A549 (cell line): ENCODE data around the gene PRUNE2. TPM values are rescaled to one million over a fixed set of nuclear protein-coding genes. Genes with fewer than 3 reads are reported as not detected.

Experiments
- ATAC-seq, 2 experiments: fragments of 200-7000 bp in 1 of 2; fragments of >200 bp in 1 of 2; cut with Nextera tagmentation in 1 of 2; cut with Tn5 transposase in 1 of 2; 3 replicates each; pipeline versions ENCODE4 v1.8.0 to v1.9.1; 2018 to 2020; ENCODE audit warnings: mild to moderate bottlenecking in 1 of 2, moderate library complexity in 1 of 2
- CTCF ChIA-PET: fragments of 300-600 bp; sonication (Branson Sonifier 250); formaldehyde crosslinking; extraction: SDS; loops from one replicate; lab custom pipeline; 2021; ENCODE audit warnings: antibody characterized with exemption, inconsistent platforms; lab: Yijun Ruan, JAX
- POLR2A ChIA-PET: fragments of 350-600 bp; formaldehyde crosslinking; extraction: SDS; loops from one replicate; lab custom pipeline; 2021; ENCODE audit warnings: antibody characterized with exemption, inconsistent platforms; lab: Yijun Ruan, JAX
- DNase-seq, 2 experiments: peaks; one replicate each; pipeline versions ENCODE4 v3.0.0 to v3.0.0-alpha.2; 2011 to 2016; ENCODE audit warnings: low read depth in 1 of 2, low spot score in 1 of 2
- FAIRE-seq: peaks from 2 replicates; lab custom pipeline; 2011; peaks lifted over from hg19 to GRCh38; lab: Jason Lieb, UNC
- H3K27ac ChIP-seq, 2 experiments: fragments of >200 bp; sonication (Bioruptor Twin); formaldehyde crosslinking; 3 replicates each; pipeline ENCODE4 v1.5.1; 2016 to 2017
- H3K4me1 ChIP-seq: fragments of >200 bp; sonication (Bioruptor Twin); formaldehyde crosslinking; 3 replicates; pipeline ENCODE4 v1.6.1; 2016
- H3K4me2 ChIP-seq: fragments of >200 bp; sonication (Bioruptor Twin); formaldehyde crosslinking; 3 replicates; pipeline ENCODE4 v1.6.1; 2016
- H3K4me3 ChIP-seq: fragments of >200 bp; sonication (Bioruptor Twin); formaldehyde crosslinking; 3 replicates; pipeline ENCODE4 v1.5.1; 2016
- H3K9me3 ChIP-seq: fragments of >200 bp; sonication (Bioruptor Twin); formaldehyde crosslinking; 3 replicates; pipeline ENCODE4 v1.6.1; 2016
- CEBPB ChIP-seq, 2 experiments: fragments of >200 bp in 1 of 2; sonication (Bioruptor Twin) in 1 of 2; formaldehyde crosslinking in 1 of 2; IDR thresholded peaks; 2 replicates each; pipeline ENCODE4 v1.6.1; 2012 to 2016
- CHD2 ChIP-seq: fragments of 150-350 bp; IDR thresholded peaks from 2 replicates; pipeline ENCODE4 v1.6.1; 2014; ENCODE audit warnings: low read length; ENCODE audit not compliant: partially characterized antibody
- CHD4 ChIP-seq: fragments of 200-600 bp; sonication (generic); IDR thresholded peaks from 2 replicates; pipeline ENCODE4 v1.6.1; 2016; ENCODE audit warnings: antibody characterized with exemption, mild to moderate bottlenecking, borderline replicate concordance
- FOSB ChIP-seq: fragments of 250-450 bp; sonication (Bioruptor Pico); IDR thresholded peaks from 2 replicates; pipeline ENCODE4 v1.5.0; 2020; ENCODE audit warnings: mild to moderate bottlenecking, moderate library complexity
- FOSL2 ChIP-seq, 2 experiments: fragments of 450-650 bp in 1 of 2; fragments of >200 bp in 1 of 2; sonication (Bioruptor Twin) in 1 of 2; formaldehyde crosslinking; IDR thresholded peaks; 2 replicates each; pipeline versions ENCODE4 v1.5.0 to v1.6.1; 2016 to 2020; ENCODE audit warnings: mild to moderate bottlenecking in 1 of 2, moderate library complexity in 1 of 2
- HOXA7 ChIP-seq: fragments of 250-450 bp; sonication (Bioruptor Pico); IDR thresholded peaks from 2 replicates; pipeline ENCODE4 v1.5.0; 2020; ENCODE audit warnings: mild to moderate bottlenecking, moderate library complexity
- KDM1A ChIP-seq: fragments of 200-600 bp; sonication (generic); IDR thresholded peaks from 2 replicates; pipeline ENCODE4 v1.6.1; 2016; ENCODE audit warnings: low read depth, mild to moderate bottlenecking
- KDM5A ChIP-seq: fragments of 200-600 bp; sonication (generic); IDR thresholded peaks from 2 replicates; pipeline ENCODE4 v1.6.1; 2016; ENCODE audit warnings: antibody characterized with exemption, mild to moderate bottlenecking
- NFE2L2 ChIP-seq: fragments of 150-350 bp; conservative IDR thresholded peaks from 2 replicates; pipeline ENCODE4 v1.6.1; 2014; ENCODE audit warnings: low read length
- RCOR1 ChIP-seq: fragments of 150-350 bp; IDR thresholded peaks from 2 replicates; pipeline ENCODE4 v1.6.1; 2014; ENCODE audit warnings: antibody characterized with exemption, low read length, low read depth
- RFX5 ChIP-seq: fragments of 450-650 bp; IDR thresholded peaks from 2 replicates; pipeline ENCODE4 v1.7.1; 2014; ENCODE audit warnings: antibody characterized with exemption, mild to moderate bottlenecking, moderate library complexity
- USF2 ChIP-seq: fragments of 450-650 bp; IDR thresholded peaks from 2 replicates; pipeline ENCODE4 v1.6.1; 2014; ENCODE audit warnings: antibody characterized with exemption
- WGBS: methylation state at CpG from one replicate; pipeline ENCODE4 v1.1.6; 2017; ENCODE audit errors: missing lambda C conversion rate; 5-methylcytosine and 5-hydroxymethylcytosine counted together
- polyA plus RNA-seq, 4 experiments: library from polyadenylated mRNA; depleted of rRNA in 3 of 4; stranded (reverse); fragments of >200 nt; fragmentation: RNase III in 1 of 4; extraction: RNeasy Plus Mini Kit Qiagen cat#74134 plus additional on column Dnase treatment in 1 of 4; gene quantifications; 2 replicates in 3 of 4; 3 replicates in 1 of 4; pipeline ENCODE4 v1.2.3, GENCODE V29; 2011 to 2017
- TF ChIP-seq, protein P1 (sequence below): fragments of 200-600 bp; sonication (generic); IDR thresholded peaks from 2 replicates; pipeline ENCODE4 v1.6.1; 2016; ENCODE audit warnings: antibody characterized with exemption, mild to moderate bottlenecking, moderate library complexity
- TF ChIP-seq, protein P2 (sequence below): fragments of >200 bp; sonication (Bioruptor Twin); formaldehyde crosslinking; IDR thresholded peaks from 2 replicates; pipeline ENCODE4 v1.6.1; 2016

Gene PRUNE2
- polyA plus RNA-seq, 2 of the 4 experiments (the other 2 are of a cell fraction), result 0.04 TPM; not detected in 1

DNA sequence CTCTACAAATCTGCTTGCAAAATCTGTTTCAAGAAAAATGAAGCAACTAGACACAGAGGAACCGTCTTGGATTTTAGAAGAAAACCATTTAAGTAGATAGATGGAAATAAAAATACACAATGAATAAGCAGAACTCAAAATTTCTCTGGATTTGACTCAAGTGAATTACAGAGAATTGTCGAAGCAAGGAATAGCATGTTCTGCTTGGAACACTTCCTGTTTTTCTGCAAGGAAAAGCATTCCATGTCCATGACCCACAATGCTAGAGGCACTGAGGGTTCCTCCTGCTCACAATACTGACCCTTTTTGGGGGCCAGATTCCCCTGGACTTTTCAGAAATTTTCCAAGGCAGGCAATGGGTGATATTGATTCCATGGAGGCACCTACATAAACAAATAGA lies 29.8 kb downstream of the PRUNE2 start:
- Histone ChIP-seq H3K4me1 (peaks cover 17% of the 10 kb centered on the region; the same call in 2 of the 3 replicates), H3K4me2 (0 out of 3 replicates have a peak overlapping the region, but pooled peaks have one; percentile 2), H3K4me3 (no peak overlapping the region), H3K9me3 (no peaks in the 10 kb centered on the region), H3K27ac (no peak overlapping the region; a peak in 1 of 6 replicates)
- POLR2A ChIA-PET, result no interaction called here
- 63% methylated on average over 2 of the region's 2 CpGs for WGBS
- CTCF ChIA-PET, result no interaction called here
- no peak for ATAC-seq
- FAIRE-seq, result no peak
- TF ChIP-seq CHD2, result no peak
- DNase-seq, result no peak

- 53% methylated on average over 2 of the region's 2 CpGs for WGBS
- Histone ChIP-seq H3K27ac (no peak overlapping the region), H3K4me2 (no peak overlapping the region), H3K4me1 (peaks cover 10% of the 10 kb centered on the region; the same call in 2 of the 3 replicates), H3K9me3 (no peaks in the 10 kb centered on the region), H3K4me3 (no peak overlapping the region)
- ChIA-PET CTCF (interaction anchor here (0.6 kb wide), 1 partner anchor 1247 kb away, joined by 3 read pairs; no protein-coding TSS in a partner anchor), POLR2A (no interaction called here)
- FAIRE-seq (no peak), ATAC-seq (no peak), DNase-seq (no peak)
- TF ChIP-seq HOXA7 (CRISPR knock-in tag) (no peak), NFE2L2 (no peak), FOSL2 (IDR thresholded peaks at IDR 0.05) (no peak), FOSL2 (CRISPR knock-in tag; IDR thresholded peaks at IDR 0.05) (no peak), FOSB (CRISPR knock-in tag) (no peak), USF2 (no peak), CEBPB (IDR thresholded peaks at IDR 0.05) (no peak), RFX5 (no peak), CHD4 (no peak), KDM5A (no peak), RCOR1 (no peak)
- TF ChIP-seq, protein P1, sequence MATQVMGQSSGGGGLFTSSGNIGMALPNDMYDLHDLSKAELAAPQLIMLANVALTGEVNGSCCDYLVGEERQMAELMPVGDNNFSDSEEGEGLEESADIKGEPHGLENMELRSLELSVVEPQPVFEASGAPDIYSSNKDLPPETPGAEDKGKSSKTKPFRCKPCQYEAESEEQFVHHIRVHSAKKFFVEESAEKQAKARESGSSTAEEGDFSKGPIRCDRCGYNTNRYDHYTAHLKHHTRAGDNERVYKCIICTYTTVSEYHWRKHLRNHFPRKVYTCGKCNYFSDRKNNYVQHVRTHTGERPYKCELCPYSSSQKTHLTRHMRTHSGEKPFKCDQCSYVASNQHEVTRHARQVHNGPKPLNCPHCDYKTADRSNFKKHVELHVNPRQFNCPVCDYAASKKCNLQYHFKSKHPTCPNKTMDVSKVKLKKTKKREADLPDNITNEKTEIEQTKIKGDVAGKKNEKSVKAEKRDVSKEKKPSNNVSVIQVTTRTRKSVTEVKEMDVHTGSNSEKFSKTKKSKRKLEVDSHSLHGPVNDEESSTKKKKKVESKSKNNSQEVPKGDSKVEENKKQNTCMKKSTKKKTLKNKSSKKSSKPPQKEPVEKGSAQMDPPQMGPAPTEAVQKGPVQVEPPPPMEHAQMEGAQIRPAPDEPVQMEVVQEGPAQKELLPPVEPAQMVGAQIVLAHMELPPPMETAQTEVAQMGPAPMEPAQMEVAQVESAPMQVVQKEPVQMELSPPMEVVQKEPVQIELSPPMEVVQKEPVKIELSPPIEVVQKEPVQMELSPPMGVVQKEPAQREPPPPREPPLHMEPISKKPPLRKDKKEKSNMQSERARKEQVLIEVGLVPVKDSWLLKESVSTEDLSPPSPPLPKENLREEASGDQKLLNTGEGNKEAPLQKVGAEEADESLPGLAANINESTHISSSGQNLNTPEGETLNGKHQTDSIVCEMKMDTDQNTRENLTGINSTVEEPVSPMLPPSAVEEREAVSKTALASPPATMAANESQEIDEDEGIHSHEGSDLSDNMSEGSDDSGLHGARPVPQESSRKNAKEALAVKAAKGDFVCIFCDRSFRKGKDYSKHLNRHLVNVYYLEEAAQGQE, result no peak
- TF ChIP-seq, protein P2, sequence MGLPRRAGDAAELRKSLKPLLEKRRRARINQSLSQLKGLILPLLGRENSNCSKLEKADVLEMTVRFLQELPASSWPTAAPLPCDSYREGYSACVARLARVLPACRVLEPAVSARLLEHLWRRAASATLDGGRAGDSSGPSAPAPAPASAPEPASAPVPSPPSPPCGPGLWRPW, result no peak
Measured at GRCh38 chr9:76873821-76874220, 32.1 kb downstream of the PRUNE2 start.

GRCh38 chr9:76873056-76873792 lies 32.7 kb downstream of the PRUNE2 start:
- Histone ChIP-seq H3K4me3 (no peak overlapping the region), H3K27ac (no peak overlapping the region), H3K4me1 (peaks cover 10% of the 10 kb centered on the region; the same call in 2 of the 3 replicates), H3K4me2 (no peak overlapping the region), H3K9me3 (no peaks in the 10 kb centered on the region)
- FAIRE-seq, result no peak
- ATAC-seq, result no peak
- ChIA-PET CTCF (interaction anchor here (0.6 kb wide), 1 partner anchor 1248 kb away, joined by 3 read pairs; no protein-coding TSS in a partner anchor), POLR2A (no interaction called here)
- WGBS, result 87% methylated on average over 13 of the region's 13 CpGs
- DNase-seq, result no peak
- no peak for TF ChIP-seq KDM1A
- TF ChIP-seq CEBPB (IDR thresholded peaks at IDR 0.05), result 0 out of 4 replicates have a peak, but pooled peaks of 1 of the 2 experiments have one; percentile 12
